Measurements from ENCODE around the gene GRIK4.

Gene GRIK4

GRCh38 chr11:120883404-120884080 is 372.0 kb downstream of the GRIK4 start:
- no peak for DNase-seq (ENCODE audit: low read depth)

DNA sequence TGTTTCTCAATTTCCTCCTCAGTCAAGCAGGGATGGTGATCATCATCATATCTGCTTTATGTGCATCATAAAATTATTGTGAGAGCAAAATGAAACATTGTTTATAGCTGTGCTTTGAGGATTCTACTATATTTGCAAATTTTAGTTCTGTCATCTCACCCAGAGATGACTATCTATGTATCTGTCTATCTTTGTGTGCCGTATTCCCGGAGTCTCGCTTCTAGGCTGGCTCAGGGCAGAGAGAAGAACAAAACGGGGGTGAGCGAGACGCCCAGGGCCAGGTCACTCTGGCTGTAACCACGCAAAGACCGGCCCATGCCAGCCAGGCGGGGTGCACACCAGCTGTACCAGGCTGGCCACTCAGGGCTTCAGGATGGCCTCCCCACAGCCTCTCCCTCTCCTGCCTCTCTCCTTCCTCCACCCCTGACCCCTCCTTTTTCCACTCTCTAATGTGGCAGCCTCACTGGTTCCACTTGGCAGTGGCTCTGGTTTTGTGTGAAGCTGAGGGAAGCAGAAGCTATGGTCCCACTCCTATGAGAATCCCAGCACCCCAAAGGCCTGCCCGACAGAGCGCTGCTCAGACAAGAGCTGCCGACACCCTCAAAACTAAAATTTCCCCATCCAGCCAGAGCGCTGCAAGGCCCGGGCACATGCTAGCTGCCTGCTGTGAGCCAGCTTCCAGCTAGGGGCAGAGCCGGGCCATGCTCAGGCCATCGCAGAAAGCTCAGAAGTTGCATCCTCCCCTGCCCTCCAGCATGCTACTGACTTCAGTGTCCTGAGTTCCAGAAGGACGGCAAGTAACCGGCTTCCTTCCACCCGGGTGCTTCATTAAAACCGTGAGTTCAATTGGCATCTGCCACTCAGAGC is 372.8 kb downstream of the GRIK4 start:
- DNase-seq (ENCODE audit: low read depth) = no peak

DNA sequence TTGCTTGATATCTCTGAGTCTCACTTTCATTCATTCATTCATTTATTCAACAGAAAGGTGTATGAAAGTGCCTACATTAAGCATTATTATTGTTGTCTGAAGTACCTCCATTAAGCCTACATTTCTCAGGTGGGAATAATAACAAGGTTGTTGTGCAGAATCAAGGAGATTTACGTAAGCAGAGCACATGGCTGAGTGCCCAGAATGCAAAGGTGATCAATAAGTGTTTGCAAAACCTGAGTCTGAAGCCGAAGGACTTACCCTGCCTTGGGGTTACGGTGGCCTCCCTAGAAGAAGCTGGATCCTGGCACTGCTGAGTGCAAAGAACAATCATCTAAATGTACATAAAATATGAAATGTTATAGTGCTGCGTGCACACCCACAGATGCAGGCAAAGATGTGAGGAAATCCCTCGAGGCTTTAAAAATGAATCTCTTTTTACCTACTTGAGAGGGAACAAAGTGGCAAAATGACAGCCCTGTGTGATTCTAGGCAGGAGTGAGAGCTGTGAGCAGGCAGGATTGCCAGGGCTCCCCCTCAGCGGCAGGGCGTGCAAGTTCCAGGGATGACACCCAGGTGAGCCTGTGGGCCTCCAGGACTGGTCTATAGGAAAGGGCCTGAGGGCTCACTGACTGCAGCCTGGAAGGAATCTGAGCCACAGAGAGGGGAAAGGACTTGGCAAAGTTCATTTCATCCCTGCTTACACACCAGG is 379.2 kb downstream of the GRIK4 start:
- no peak for DNase-seq (ENCODE audit: low read depth)

DNA sequence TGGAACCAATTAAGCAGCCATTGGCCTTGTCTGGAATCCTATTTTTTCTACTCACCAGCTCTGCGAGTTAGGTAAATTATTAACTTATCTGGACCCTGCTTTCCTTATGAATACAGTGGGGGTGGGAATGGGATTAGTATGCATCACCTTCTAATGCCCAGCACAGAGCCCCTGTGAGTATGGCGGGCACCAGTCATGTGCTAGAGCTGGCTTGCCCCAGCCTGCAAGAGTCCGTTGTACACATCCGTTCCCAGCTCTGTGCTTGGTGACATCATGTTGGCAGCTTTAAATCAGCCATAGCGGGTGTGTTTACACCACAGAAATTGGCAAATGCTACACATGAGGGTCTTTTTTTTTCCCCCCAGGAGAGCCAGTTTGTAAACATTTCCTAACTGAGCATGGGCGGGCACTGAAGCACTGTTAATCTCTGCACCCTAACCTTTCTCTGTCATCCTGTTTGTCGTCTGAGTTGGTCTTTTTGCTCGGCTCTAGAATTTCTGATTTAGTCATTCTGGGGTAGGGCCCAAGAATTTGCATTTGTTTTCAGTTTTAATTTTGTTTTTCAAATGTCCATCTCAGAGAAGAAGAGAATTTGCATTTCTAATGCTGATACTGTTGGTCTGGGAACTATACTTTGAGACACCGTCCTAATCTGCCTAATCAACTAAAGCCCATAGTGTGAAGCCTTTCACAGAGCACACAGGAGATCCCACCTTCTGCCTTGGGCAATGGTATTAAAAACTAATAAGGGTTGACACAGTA is 382.1 kb downstream of the GRIK4 start:
- no peak for DNase-seq (ENCODE audit: low read depth)

GRCh38 chr11:120894202-120894985 is 382.8 kb downstream of the GRIK4 start:
- DNase-seq (ENCODE audit: low read depth) = no peak

DNA sequence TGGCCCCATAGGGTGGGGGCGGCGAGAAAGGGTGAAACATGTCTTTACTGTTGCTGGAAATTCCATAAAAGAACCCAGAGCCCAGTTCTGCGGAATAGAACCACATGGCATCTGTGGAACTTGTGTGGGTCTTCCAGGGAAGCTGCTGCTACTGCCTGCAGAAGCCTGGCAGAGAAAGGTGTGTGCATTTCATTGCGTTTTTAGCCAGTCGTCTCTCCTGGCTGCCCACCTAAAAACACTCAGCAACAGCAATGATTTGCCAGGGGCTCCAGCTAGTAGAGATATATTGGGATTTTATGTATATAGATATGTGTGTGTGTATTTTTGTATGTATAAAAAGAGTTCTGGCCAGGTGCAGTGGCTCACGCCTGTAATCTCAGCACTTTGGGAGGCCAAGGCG is 385.1 kb downstream of the GRIK4 start:
- DNase-seq (ENCODE audit: low read depth) = no peak

GRCh38 chr11:120898568-120898967 is 387.0 kb downstream of the GRIK4 start:
- no peak for DNase-seq (ENCODE audit: low read depth)

DNA sequence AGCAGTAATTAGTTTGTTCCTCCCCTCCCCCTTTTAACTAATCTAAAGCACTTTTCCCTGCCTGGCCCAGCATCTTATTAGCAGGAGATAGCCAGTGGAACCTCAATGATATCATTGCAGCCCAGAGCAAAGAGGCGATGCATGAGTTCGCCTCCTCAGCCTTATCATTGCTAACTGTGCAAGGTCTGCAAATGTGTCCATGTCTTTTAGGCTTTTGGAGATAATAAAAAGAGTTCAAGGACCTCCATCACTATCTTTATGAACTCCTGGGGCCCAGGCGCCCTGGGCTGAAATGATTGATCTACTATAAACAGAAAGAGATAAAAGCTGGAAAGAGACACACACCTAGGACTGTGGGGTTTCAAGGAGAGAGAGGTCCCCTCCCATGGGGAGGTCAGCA is 388.2 kb downstream of the GRIK4 start:
- no peak for DNase-seq (ENCODE audit: low read depth)

DNA sequence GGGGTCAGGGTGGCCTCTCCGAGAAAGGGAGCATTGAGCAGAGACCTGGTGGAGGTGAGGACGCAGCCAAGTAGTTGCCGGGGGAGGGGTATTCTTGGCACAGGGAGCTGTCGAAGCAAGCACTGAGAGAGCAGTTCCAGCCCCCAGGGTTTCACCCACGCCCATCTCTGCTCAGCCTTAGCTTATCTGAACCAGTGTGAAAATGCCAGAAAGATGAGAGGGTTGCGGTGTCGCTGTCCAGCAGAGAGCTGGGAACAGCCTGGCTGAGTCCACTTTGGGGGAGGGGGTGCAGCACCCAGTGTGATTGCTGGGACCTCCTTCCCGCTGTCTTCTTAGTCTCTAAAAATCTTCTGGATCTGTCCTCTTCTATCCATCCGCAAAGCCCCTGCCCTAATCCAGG is 389.1 kb downstream of the GRIK4 start:
- no peak for DNase-seq (ENCODE audit: low read depth)

GRCh38 chr11:120903686-120904085 is 392.1 kb downstream of the GRIK4 start:
- DNase-seq (ENCODE audit: low read depth) = no peak

DNA sequence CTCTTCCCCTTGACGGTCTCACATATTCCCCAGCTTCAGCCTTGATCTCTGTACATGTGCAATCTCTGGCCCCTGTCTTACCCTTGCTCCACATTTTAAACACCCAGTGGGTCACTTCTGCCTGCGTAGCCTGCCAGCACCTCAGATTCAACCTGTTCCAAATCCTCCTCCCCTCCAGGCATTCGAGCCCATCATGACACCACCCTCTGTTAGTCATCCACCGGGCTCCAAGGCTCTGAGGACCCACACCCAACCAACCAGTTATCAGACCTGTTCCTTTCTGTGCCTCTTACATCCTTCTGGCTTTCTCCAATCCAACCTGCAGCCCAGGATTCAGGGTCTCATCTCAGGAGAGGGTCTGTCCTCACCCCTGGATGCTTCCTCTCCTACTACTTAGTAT is 392.6 kb downstream of the GRIK4 start:
- no peak for DNase-seq (ENCODE audit: low read depth)

- no peak for DNase-seq (ENCODE audit: low read depth)
Measured at GRCh38 chr11:120906766-120907165, 395.2 kb downstream of the GRIK4 start.

- DNase-seq (ENCODE audit: low read depth) = no peak
Measured at GRCh38 chr11:120907971-120908370, 396.4 kb downstream of the GRIK4 start.

DNA sequence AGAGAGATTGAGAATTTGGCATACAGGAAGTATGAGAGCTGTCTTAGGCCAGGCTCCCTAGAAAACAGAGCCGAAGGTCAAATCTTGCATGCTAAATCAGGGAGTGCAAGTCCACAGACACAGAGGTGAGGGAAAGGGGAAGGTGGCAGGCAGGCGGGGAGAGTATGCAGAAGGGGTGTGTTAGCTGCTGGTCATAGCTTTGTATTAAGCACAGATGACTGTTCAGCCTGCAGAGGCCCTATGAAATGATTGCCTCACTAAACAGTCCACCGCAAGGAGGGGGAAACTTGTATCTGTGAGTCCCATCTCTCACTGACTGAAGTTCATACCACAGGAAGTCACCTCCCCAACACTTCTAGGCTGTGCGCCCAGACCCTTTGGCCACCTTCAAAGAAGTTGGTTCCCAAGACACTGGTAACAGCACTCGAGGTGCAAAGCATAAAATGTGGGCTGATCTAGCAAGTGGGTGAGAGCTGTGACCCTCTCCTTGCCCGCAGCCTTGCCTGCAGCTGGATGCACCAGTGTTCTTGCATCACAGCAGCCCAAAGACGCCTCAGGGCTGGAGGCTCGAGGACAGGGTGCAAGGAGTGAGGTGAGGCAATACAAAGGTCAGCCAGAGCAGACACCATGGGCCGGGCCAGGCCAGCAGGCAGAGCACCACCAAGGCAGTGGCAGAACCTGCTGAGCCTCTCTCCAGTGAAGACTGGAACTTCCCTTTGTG is 397.1 kb downstream of the GRIK4 start:
- no peak for DNase-seq (ENCODE audit: low read depth)

DNA sequence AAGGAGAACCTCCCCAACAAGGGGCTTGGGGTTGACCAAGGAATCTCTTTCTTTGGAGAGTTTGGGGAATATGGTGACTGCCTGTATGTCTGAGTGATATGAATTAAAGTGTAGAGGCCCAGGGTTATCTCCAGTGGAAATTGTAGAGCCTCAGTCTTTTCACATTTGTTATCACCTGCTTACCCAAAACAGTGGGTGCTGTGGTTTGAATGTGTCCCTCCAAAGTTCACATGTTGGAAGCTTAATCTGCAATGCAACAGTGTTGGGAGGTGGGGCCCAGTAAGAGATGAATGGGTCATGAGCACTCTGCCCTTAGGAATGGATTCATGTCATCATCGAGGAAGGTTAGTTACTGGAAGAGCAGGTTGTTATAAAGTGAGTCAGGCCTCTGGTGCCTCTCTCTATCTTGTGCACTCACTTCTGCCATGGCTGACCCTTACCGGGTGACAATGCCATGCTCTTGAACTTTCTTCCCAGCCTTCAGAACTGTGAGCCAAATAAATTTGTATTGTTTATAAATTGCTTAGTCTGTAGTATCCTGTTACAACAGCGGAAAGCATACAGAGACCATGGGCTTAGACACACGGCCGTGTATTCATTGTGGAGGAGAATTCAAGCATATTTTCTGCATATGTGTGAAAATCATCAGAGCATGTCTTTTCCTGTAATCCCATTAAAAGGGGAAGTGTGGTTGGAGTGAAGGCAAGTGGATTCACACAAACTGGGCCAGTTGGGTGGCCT is 398.3 kb downstream of the GRIK4 start:
- no peak for DNase-seq (ENCODE audit: low read depth)

DNA sequence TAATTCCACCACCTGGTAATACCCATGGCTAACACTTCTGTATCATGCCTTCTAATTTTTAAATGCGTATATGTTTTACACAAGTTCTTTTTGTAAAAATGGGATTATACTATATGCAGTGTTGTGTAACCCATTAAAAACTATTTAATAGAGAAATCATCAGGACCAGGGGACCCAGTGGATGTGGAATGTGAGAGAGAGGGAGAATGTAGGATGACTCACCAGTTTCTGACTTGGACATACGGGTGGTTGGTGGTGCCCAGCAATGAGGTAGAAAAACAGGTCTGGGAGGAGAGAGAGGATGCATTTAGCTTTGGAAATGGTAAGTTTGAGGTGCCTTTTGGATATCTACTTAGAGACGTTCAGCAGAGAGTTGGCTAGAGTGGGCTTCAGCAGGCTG is 400.4 kb downstream of the GRIK4 start:
- no peak for DNase-seq (ENCODE audit: low read depth)

- DNase-seq (ENCODE audit: low read depth) = no peak
Measured at GRCh38 chr11:120912504-120912903, 401.0 kb downstream of the GRIK4 start.

DNA sequence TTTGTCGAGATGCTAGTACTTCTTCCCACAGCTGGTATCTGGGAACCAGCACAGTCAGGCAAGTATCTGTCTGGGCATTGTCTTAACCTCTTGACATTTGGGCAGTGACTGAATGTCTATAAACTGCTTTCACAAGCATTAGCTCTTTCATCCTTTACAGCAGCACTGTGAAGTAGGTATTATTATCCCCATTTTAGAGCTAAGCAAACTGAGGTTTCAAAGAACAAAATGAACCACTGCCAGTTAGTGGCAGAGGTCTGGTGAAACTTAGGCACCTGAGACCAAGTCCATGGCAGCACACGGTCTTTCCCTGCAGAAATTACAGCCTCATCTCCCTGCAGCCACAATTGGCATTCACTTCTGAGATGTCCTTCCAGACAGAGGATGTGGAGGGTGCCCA is 401.4 kb downstream of the GRIK4 start:
- no peak for DNase-seq (ENCODE audit: low read depth)

DNA sequence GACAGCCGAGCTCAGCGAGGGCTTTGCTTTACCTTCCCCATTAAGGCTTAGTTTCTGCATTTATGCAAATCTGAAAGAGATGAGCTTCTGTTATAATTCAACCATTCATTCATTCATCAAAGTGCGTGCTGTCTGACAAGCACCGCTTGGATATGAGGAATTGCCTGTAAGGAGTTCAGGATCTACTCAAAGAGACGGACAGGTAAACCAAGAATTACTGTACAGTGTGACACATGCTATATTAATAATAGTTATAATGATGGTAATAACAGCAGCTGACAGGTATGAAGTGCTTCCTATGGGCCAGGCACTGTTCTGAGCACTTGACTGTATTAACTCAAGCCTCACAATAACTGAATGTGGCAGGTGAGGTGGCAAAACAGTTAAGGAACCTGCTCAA is 402.5 kb downstream of the GRIK4 start:
- no peak for DNase-seq (ENCODE audit: low read depth)

DNA sequence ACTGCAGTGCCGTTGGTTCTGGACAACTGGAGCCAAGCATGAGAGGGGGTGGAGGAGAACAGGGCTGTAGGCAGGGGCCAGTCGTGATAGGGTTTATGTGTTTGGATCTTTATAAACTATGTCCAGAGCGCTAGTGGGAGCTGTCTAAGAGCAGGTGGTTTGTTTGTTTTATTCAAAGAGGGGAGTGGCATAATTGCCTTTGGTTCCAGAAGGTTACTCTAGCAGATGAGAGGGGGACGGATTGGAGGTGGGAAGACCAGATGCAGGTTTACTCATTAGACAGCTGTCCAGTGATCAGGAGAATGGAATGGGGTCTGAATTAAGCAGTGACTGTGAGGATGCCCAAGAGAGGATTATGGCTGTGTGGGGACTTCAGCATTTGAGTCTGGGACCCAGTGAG is 403.1 kb downstream of the GRIK4 start:
- no peak for DNase-seq (ENCODE audit: low read depth)

All from stimulated activated CD4-positive, alpha-beta T cell treated with anti-CD3 and anti-CD28 coated beads, Interleukin-2, amount 100 ng/mL, for 4 hours (primary cell).